Suprapubic skin (tissue), 4 donors: Measurements from ENCODE around the gene KDM2A. TPM values are rescaled to one million over a fixed set of nuclear protein-coding genes. Genes with fewer than 3 reads are reported as not detected.

Experiments
- DNase-seq, 2 donors: peaks; one replicate each; pipeline ENCODE4 v3.0.0-alpha.2; 2019; ENCODE audit warnings: low spot score in 2 of 2
- H3K27ac ChIP-seq: fragments of 200-600 bp; sonication (generic); one replicate; pipeline ENCODE4 v1.5.1; 2019
- H3K27me3 ChIP-seq: fragments of 200-600 bp; sonication (generic); one replicate; pipeline ENCODE4 v1.5.1; 2019
- H3K36me3 ChIP-seq: fragments of 200-600 bp; sonication (generic); one replicate; pipeline ENCODE4 v1.5.1; 2019
- H3K4me1 ChIP-seq: fragments of 200-600 bp; sonication (generic); one replicate; pipeline ENCODE4 v1.5.1; 2019
- H3K4me3 ChIP-seq: fragments of 200-600 bp; sonication (generic); one replicate; pipeline ENCODE4 v1.5.1; 2019; ENCODE audit warnings: mild to moderate bottlenecking
- H3K9me3 ChIP-seq: fragments of 200-600 bp; sonication (generic); one replicate; pipeline ENCODE4 v1.5.1; 2019
- CTCF ChIP-seq, 2 donors: fragments of 200-600 bp in 1 of 2; fragments of 450-650 bp in 1 of 2; sonication (generic) in 1 of 2; IDR thresholded peaks; one replicate each; pipeline ENCODE4 v1.5.1; 2016 to 2019; ENCODE audit warnings: antibody characterized with exemption in 2 of 2, mild to moderate bottlenecking in 1 of 2, moderate library complexity in 1 of 2
- EP300 ChIP-seq: sonication (generic); formaldehyde crosslinking; IDR thresholded peaks from one replicate; pipeline ENCODE4 v1.6.1; 2017; ENCODE audit warnings: antibody characterized with exemption
- POLR2A ChIP-seq, 2 donors: fragments of 450-650 bp; IDR thresholded peaks; one replicate each; pipeline ENCODE4 v1.6.1; 2017; ENCODE audit warnings: antibody characterized with exemption in 2 of 2, mild to moderate bottlenecking in 2 of 2, moderate library complexity in 2 of 2
- POLR2AphosphoS5 ChIP-seq, 3 donors: sonication (generic); formaldehyde crosslinking; IDR thresholded peaks; one replicate each; pipeline ENCODE4 v1.6.1; 2017; ENCODE audit warnings: antibody characterized with exemption in 3 of 3
- WGBS: methylation state at CpG from one replicate; pipeline ENCODE4 v1.1.5; 2018; 5-methylcytosine and 5-hydroxymethylcytosine counted together
- total RNA-seq, 4 donors: library from RNA; depleted of rRNA; stranded (reverse); fragments of >200 nt; gene quantifications; one replicate each; pipeline ENCODE4 v1.1.0, GENCODE V29; 2016

The KDM2A gene
- total RNA-seq, 4 donors from 2014 or later: 76.0 to 142 (median 84.8) TPM

DNA sequence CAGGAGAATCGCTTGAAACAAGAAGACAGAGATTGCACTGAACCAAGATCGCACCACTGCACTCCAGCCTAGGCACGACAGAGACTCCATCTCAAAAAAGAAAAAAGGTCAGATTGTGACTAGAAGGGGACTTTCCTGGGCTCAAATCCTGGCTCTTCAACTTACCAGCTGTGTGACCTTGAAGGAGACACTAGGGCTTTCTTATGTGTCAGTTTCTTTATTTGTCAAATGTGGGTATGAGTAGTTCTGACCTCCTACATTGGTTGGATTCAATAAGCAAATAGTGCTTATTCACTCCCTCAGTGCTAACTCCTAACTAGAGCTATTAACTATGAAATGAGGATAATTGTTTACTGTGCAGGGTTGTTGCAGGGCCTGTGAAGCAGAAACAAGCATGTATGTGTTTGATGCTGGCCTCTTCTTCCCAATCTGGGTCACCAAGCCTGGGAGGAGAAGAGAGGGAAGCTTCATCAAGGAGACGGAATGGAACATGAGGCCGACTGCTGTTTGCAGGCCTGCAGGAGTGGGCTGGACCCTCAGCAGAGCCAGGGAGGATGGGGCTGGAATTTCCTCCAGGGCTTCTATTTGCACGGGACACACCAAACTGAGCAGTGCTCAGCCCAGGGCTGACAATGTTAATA, 39.9 kb upstream of the KDM2A start:
- TF ChIP-seq POLR2A (IDR thresholded peaks at IDR 0.05): no peak
- no peak for TF ChIP-seq EP300
- no peak for TF ChIP-seq CTCF (IDR thresholded peaks at IDR 0.05)
- no peak for TF ChIP-seq POLR2AphosphoS5 (IDR thresholded peaks at IDR 0.05)
- Histone ChIP-seq H3K9me3 (no peaks in the 10 kb centered on the region), H3K36me3 (no peaks in the 10 kb centered on the region), H3K4me3 (no peak overlapping the region), H3K4me1 (peaks cover 41% of the 10 kb centered on the region), H3K27ac (peak overlapping the region; percentile 64), H3K27me3 (no peaks in the 10 kb centered on the region)
- no peak for DNase-seq
- WGBS: 72% methylated on average over 6 of the region's 6 CpGs

GRCh38 chr11:67082071-67082791, 36.8 kb upstream of the KDM2A start:
- TF ChIP-seq EP300: no peak
- no peak for TF ChIP-seq POLR2A (IDR thresholded peaks at IDR 0.05)
- no peak for TF ChIP-seq POLR2AphosphoS5 (IDR thresholded peaks at IDR 0.05)
- TF ChIP-seq CTCF (IDR thresholded peaks at IDR 0.05): no peak
- Histone ChIP-seq H3K27ac (peak overlapping the region; percentile 34), H3K4me1 (peaks cover 38% of the 10 kb centered on the region), H3K4me3 (peak overlapping the region; percentile 19), H3K9me3 (no peaks in the 10 kb centered on the region), H3K36me3 (no peaks in the 10 kb centered on the region), H3K27me3 (no peaks in the 10 kb centered on the region)
- DNase-seq: no peak
- WGBS: 24% methylated on average over 20 of the region's 20 CpGs

DNA sequence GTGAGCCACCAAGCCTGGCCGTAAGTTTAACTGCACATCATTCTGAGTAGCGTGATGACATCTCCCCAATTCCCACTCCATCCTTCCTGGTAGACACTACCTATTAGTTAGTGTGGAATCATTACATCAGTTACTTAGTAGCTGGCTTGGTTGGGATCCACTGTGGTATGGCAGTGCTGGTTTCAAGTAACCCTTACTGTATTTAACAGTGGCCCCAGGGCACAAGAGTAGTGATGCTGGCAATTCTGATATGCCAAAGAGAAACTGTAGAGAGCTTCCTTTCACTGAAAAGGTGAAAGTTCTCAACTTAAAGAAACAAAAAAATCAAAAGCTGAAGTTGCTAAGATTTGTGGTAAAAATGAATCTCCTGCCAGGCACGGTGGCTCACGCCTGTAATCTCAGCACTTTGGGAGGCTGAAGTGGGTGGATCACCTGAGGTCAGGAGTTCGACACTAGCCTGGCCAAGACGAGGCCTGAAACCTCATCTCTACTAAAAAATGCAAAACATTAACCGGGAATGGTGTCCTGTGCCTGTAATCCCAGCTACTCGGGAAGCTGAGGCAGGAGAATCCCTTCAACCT, 35.2 kb upstream of the KDM2A start:
- no peak for DNase-seq
- no peak overlapping the region for H3K27ac ChIP-seq
- TF ChIP-seq EP300 (no peak), POLR2AphosphoS5 (IDR thresholded peaks at IDR 0.05) (no peak), POLR2A (IDR thresholded peaks at IDR 0.05) (no peak), CTCF (IDR thresholded peaks at IDR 0.05) (no peak)
- peaks cover 22% of the 10 kb centered on the region for H3K4me1 ChIP-seq
- 96% methylated on average over 8 of the region's 8 CpGs for WGBS
- no peak overlapping the region for H3K4me3 ChIP-seq
- H3K36me3 ChIP-seq: no peaks in the 10 kb centered on the region
- H3K9me3 ChIP-seq: no peaks in the 10 kb centered on the region
- no peaks in the 10 kb centered on the region for H3K27me3 ChIP-seq

DNA sequence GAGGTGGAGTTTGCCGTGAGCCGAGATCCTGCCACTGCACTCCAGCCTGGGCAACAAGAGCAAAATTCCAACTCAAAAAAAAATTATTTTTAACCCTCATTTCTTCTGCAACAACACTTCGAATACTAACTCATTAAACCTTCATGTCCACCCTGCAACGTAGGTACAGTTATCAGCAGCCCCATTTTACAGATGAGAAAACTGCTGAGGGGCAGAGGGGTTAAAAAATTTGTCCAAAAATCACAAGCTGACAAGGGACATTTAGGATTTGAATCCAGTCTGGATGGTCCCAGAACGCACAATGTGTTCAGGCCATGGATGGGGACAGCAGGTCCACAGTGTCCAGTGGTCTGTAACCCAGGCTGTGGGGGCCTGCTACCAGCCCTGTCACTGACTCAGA, 33.4 kb upstream of the KDM2A start:
- H3K36me3 ChIP-seq: no peaks in the 10 kb centered on the region
- H3K4me1 ChIP-seq: peaks cover 15% of the 10 kb centered on the region
- TF ChIP-seq POLR2A (IDR thresholded peaks at IDR 0.05) (no peak), EP300 (no peak), CTCF (IDR thresholded peaks at IDR 0.05) (no peak)
- no peak for DNase-seq
- H3K9me3 ChIP-seq: no peaks in the 10 kb centered on the region
- no peaks in the 10 kb centered on the region for H3K27me3 ChIP-seq
- no peak overlapping the region for H3K4me3 ChIP-seq
- no peak overlapping the region for H3K27ac ChIP-seq
- 96% methylated on average over 5 of the region's 5 CpGs for whole genome bisulfite sequencing

- Histone ChIP-seq H3K4me1 (no peaks in the 10 kb centered on the region), H3K9me3 (no peaks in the 10 kb centered on the region), H3K27ac (no peak overlapping the region), H3K36me3 (no peaks in the 10 kb centered on the region), H3K4me3 (no peak overlapping the region), H3K27me3 (peaks cover 3% of the 10 kb centered on the region)
- DNase-seq: no peak
- TF ChIP-seq EP300 (no peak), CTCF (IDR thresholded peaks at IDR 0.05) (no peak)
- WGBS: 93% methylated on average over 8 of the region's 8 CpGs
Measured at GRCh38 chr11:67090717-67091116, 28.3 kb upstream of the KDM2A start.
